NOMO-1 (cell line): ENCODE measurements around the gene ANP32E.
A peak's percentile ranks its signal among the peaks of the same experiment; 100 is the strongest.

Experiments used
- DNase-seq, 2 experiments: peaks; one replicate each; lab custom pipeline; 2025; ENCODE audit not compliant: unreplicated experiment in 2 of 2; lab: John Stamatoyannopoulos, UW

ANP32E gene

GRCh38 chr1:150235852-150236613 is at the start of gene ANP32E:
Gene ANP32E, minus strand, starts transcription at chr1:150236112. Its CDS starts 326 bp downstream, at chr1:150235786.
- DNase-seq, result peak; percentile 99 to 100

GRCh38 chr1:150283260-150283659 is 47.3 kb upstream of the ANP32E start:
- no peak for DNase-seq

- DNase-seq, result no peak
Observed at GRCh38 chr1:150282558-150282958, 46.6 kb upstream of the ANP32E start.

DNA sequence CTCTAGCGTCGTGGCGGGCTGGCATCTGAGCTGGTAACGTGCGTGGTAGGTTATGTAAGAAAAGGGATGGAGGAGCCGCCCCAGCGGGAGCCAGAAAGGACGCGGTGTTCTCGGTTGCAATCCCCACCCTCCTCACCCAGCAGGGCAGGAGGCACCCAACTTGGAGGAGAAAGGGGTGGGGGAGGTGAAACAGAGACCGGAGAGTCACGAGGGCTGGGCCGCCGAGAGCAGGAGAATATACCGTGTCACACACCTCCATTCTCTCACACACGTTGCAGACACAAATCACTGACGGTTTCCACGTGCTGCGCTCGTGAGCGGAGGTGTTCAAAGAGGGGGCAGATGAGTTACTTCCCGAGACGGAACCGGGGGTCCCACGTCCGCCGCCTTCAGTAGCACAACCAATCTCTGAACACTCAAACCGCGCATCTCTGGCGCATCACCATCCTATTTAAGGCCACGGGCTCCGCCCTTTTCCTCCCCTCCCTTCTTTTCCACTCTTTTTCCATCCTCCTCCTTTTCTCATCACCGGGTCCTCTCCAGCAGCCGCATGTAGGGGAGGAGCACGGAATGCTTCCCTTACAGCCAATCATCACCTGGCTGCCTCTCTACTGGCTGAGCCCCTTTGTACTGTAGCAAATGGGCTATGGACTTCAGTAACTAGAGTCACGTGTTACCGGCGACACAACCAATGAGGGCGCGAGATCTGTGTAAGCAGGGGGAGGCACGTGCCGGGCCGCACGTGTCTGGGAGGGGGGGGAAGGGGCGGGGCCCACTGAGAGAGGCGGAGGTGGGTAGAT is 46.0 kb upstream of the ANP32E start, which contains the start of gene CIART:
Gene CIART (plus strand): TSS at position 797 of the 800 bp plus-strand sequence. CDS start 714 bp downstream, outside the sequence.
- DNase-seq, result peak; percentile 57 to 78

GRCh38 chr1:150281221-150281757 is 45.4 kb upstream of the ANP32E start:
- DNase-seq, result peak; percentile 57 to 69

GRCh38 chr1:150280138-150280707 is 44.3 kb upstream of the ANP32E start:
- no peak for DNase-seq

DNA sequence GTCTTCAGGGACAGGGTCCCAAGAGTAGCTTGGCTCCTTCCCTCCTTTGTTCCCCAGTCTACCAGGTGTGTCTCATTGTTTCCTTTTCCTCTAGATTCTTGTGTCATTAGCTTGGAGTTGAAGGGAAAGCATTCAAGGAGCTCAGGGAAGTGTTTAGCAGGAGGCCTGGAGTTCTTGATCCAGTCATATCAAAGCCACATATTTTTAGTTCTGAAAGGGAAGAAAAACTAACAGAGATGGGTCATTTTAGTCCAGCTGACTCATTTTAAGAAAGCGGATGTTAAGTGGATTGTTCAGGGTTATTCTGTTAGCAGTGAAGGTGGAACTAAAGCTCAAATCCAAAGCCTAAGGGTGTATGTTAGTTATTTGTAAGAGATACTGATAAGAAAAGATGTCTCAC is 37.4 kb upstream of the ANP32E start:
- DNase-seq, result peak; percentile 22 to 74

GRCh38 chr1:150271291-150271959 is 35.5 kb upstream of the ANP32E start:
- peak in 1 of 2 experiments; percentile 14 for DNase-seq

DNA sequence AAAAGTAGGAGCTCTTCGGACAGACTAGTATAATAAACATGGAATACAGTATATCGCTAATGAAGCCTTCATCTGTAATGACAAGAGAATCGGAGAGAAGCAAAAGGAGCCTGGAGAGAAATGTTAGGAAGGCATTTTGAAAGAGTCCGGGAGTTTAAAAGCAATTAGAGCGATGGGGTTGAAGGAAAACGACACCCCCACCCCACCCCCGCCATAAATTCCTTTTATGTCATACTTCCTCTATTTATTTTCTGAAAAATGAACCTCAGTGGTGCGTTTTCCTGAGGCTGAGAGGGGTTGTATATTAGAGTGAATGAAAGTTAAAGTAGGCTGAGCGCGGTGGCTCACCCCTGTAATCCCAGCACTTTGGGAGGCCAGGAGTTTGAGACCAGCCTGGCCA is 33.5 kb upstream of the ANP32E start:
- DNase-seq, result no peak

- peak; percentile 95 to 98 for DNase-seq
Observed at GRCh38 chr1:150268705-150269403, 32.9 kb upstream of the ANP32E start, which contains the start of gene APH1A. Gene APH1A, minus strand, starts transcription at chr1:150269016. Its CDS starts 206 bp downstream, at chr1:150268810.

- no peak for DNase-seq
Observed at GRCh38 chr1:150268340-150268704, 32.4 kb upstream of the ANP32E start.

DNA sequence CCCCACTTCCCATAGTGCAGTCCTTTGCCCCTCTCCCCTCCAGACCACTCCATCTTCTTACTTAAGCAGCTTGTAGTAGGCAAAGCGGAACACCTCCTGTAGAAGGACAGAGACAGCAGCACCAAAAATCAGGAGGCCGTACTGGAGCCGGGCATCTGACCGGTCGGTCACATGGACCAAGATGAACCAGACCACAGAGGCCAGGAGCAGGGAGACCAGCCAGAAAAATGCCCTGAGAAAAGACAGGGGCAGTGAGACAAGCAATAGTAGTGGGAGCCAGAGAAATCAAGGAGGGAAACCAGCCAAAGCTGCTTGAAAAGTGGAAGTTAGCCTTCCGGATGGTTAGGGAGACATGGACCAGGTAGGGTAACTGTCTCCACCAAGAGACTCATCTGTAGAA is 32.0 kb upstream of the ANP32E start:
- DNase-seq, result no peak

- no peak for DNase-seq
Observed at GRCh38 chr1:150263549-150263948, 27.6 kb upstream of the ANP32E start.

DNA sequence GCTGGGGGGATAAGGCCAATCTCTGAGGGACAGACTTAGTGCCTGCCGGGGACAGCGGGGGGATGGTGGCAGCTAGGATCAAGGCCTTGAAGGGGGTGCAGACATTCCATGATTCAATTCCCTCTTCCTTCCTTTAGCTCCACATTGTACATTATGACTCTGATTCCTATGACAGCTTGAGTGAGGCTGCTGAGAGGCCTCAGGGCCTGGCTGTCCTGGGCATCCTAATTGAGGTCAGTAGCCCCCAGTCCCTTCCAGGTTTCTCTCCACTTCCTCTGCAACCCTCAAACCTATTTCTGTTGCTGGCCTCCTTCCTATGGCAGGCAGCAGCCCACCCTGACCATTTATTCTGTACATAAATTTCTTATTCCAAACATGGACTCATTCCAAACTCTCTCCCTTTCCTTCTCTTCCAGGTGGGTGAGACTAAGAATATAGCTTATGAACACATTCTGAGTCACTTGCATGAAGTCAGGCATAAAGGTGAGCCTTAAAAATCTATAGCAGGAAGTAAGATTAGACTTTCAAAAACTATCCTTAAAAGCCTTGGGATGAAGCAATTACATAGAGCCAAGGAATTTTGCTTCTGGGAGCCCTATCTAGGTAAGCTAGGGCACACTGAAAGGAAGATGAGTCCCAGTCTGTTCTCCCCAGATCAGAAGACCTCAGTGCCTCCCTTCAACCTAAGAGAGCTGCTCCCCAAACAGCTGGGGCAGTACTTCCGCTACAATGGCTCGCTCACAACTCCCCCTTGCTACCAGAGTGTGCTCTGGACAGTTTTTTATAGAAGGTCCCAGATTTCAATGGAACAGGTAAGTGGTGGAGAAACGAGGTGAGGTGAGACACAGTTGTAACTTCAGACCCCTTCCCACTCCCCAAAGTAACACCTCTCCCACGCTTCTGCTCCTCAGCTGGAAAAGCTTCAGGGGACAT is 26.7 kb upstream of the ANP32E start:
- DNase-seq, result no peak

- DNase-seq, result no peak
Observed at GRCh38 chr1:150261367-150261766, 25.5 kb upstream of the ANP32E start.

GRCh38 chr1:150259758-150260669 is 24.1 kb upstream of the ANP32E start:
- DNase-seq, result no peak

DNA sequence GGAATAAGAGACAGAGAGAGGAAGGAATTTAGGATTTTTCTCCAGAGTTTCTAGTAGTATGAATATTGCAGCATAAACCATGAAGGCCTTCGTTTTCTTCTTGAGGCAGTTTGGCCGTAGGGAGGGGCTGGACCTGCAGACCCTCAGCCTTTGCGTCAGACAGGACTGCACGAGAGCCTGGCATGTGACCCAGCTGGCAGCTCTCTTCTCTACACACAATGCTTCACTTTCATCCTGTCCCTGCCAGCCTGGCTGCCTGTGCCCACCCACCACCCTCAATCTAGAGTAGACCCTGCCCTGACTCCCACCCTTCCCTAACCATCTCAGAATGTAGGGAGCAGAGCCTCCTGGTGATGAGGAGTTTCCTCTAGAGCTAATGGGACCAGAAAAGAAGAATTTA is 23.3 kb upstream of the ANP32E start:
- no peak for DNase-seq
